Endothelial cell of umbilical vein (primary cell): ENCODE results near the gene SIRT3. TPM values are rescaled to one million over a fixed set of nuclear protein-coding genes. Genes with fewer than 3 reads are reported as not detected.

Source experiments
- BruUV-seq: library from RNA; stranded (reverse); fragments of 400-500 nt; replicated peaks from 2 replicates; lab custom pipeline; 2021; lab: Mats Ljungman, UMichigan
- CTCF ChIA-PET: fragments of 300-600, 350-600 bp; sonication (Branson Sonifier 250); formaldehyde crosslinking; loops from one replicate; lab custom pipeline; 2021; ENCODE audit warnings: antibody characterized with exemption, inconsistent platforms; lab: Charles Lee
- POLR2A ChIA-PET: fragments of 300-600, 350-600 bp; sonication (Branson Sonifier 250); formaldehyde crosslinking; loops from one replicate; lab custom pipeline; 2021; ENCODE audit warnings: antibody characterized with exemption, inconsistent platforms; lab: Charles Lee
- DNase-seq: peaks from one replicate; pipeline ENCODE4 v3.0.0-alpha.2; 2011; ENCODE audit warnings: low read depth, low spot score
- FAIRE-seq: peaks from 2 replicates; lab custom pipeline; 2011; peaks lifted over from hg19 to GRCh38; lab: Jason Lieb, UNC
- H2AFZ ChIP-seq: 2 replicates; pipeline ENCODE4 v1.6.0; 2012; ENCODE audit warnings: low read depth, low read length, control low read depth, inconsistent platforms
- H3K27ac ChIP-seq: 2 replicates; pipeline ENCODE4 v1.5.1; 2011; ENCODE audit warnings: low read depth, mild to moderate bottlenecking, control low read depth, low read length, moderate library complexity; ENCODE audit not compliant: insufficient read depth
- H3K27me3 ChIP-seq, 2 experiments: 2 replicates each; pipeline versions ENCODE4 v1.6.0 to v1.6.1; 2011; ENCODE audit warnings: low read length in 2 of 2, mixed read lengths in 1 of 2; ENCODE audit not compliant: control insufficient read depth in 2 of 2, insufficient read depth in 2 of 2
- H3K36me3 ChIP-seq, 2 experiments: 2 replicates in 1 of 2; 3 replicates in 1 of 2; pipeline ENCODE4 v1.5.1; 2011; ENCODE audit warnings: low read length in 2 of 2, mild to moderate bottlenecking in 1 of 2, moderate library complexity in 1 of 2; ENCODE audit not compliant: control insufficient read depth in 2 of 2, insufficient read depth in 2 of 2; ENCODE audit errors: extremely low read depth in 1 of 2
- H3K4me1 ChIP-seq: 3 replicates; pipeline ENCODE4 v1.5.1; 2011; ENCODE audit warnings: mild to moderate bottlenecking, low read length; ENCODE audit not compliant: control insufficient read depth, insufficient read depth; ENCODE audit errors: extremely low read depth
- H3K4me2 ChIP-seq: 2 replicates; pipeline ENCODE4 v1.6.1; 2011; ENCODE audit warnings: low read length, control low read depth, mixed read lengths; ENCODE audit not compliant: insufficient read depth
- H3K4me3 ChIP-seq, 3 experiments: fragments of 200-600 bp in 1 of 3; sonication (generic), shearing (Covaris generic) in 1 of 3; replicated peaks in 1 of 3; 2 replicates each; pipeline ENCODE4 v1.5.1; 2011 to 2016; ENCODE audit warnings: control low read depth in 3 of 3, low read length in 3 of 3, mild to moderate bottlenecking in 2 of 3, inconsistent platforms in 1 of 3, low read depth in 1 of 3, moderate library complexity in 1 of 3; ENCODE audit not compliant: insufficient read depth in 1 of 3
- H3K79me2 ChIP-seq: 2 replicates; pipeline ENCODE4 v1.6.0; 2012; ENCODE audit warnings: low read length, inconsistent platforms; ENCODE audit not compliant: control insufficient read depth, insufficient read depth
- H3K9ac ChIP-seq: replicated peaks from 2 replicates; pipeline ENCODE3; 2011; ENCODE audit warnings: low read length, control low read depth; ENCODE audit not compliant: insufficient read depth; ENCODE audit errors: extremely low read depth
- H3K9me1 ChIP-seq: replicated peaks from 3 replicates; pipeline ENCODE4 v1.6.0; 2011; ENCODE audit warnings: mild to moderate bottlenecking, low read length; ENCODE audit not compliant: control insufficient read depth, insufficient read depth; ENCODE audit errors: extremely low read depth
- H3K9me3 ChIP-seq: replicated peaks from 2 replicates; pipeline ENCODE4 v1.5.1; 2012; ENCODE audit warnings: low read length, inconsistent platforms; ENCODE audit not compliant: control insufficient read depth, insufficient read depth
- H4K20me1 ChIP-seq: replicated peaks from 2 replicates; pipeline ENCODE3; 2011; ENCODE audit warnings: mild to moderate bottlenecking, low read length; ENCODE audit not compliant: control insufficient read depth, insufficient read depth; ENCODE audit errors: extremely low read depth
- CTCF ChIP-seq, 2 donors: IDR thresholded peaks; 1 replicate in 1 of 2; 2 replicates in 1 of 2; pipeline ENCODE4 v1.5.1; 2011; ENCODE audit warnings: low read length in 2 of 2, mild to moderate bottlenecking in 2 of 2, moderate library complexity in 2 of 2, control low read depth in 1 of 2, inconsistent platforms in 1 of 2, low read depth in 1 of 2; ENCODE audit not compliant: insufficient read depth in 1 of 2; ENCODE audit errors: extremely low read depth in 1 of 2
- EZH2 ChIP-seq: IDR thresholded peaks from 2 replicates; pipeline ENCODE4 v1.6.1; 2012; ENCODE audit warnings: borderline replicate concordance, low read depth, mild to moderate bottlenecking, moderate library complexity, low read length, inconsistent platforms; ENCODE audit not compliant: severe bottlenecking
- FOS ChIP-seq: IDR thresholded peaks from 2 replicates; pipeline ENCODE4 v1.6.1; 2011; ENCODE audit warnings: mild to moderate bottlenecking, low read length, moderate library complexity, borderline replicate concordance; ENCODE audit not compliant: insufficient read depth
- GATA2 ChIP-seq: IDR thresholded peaks from 2 replicates; pipeline ENCODE4 v1.7.0; 2011; ENCODE audit warnings: low read depth, mild to moderate bottlenecking, moderate library complexity, mixed read lengths, low read length; ENCODE audit not compliant: insufficient read length, insufficient read depth
- JUN ChIP-seq: IDR thresholded peaks from 2 replicates; pipeline ENCODE4 v1.6.1; 2011; ENCODE audit warnings: borderline replicate concordance, low read depth; ENCODE audit not compliant: insufficient read length, insufficient read depth
- MAX ChIP-seq: IDR thresholded peaks from 2 replicates; pipeline ENCODE4 v1.6.1; 2011; ENCODE audit not compliant: insufficient read depth, insufficient read length
- MYC ChIP-seq: IDR thresholded peaks from one replicate; pipeline ENCODE4 v1.6.1; 2011; ENCODE audit warnings: mild to moderate bottlenecking, low read depth, low read length
- POLR2A ChIP-seq: IDR thresholded peaks from 2 replicates; pipeline ENCODE4 v1.6.1; 2012; ENCODE audit warnings: low read depth, mild to moderate bottlenecking, control low read depth, low read length
- POLR2AphosphoS5 ChIP-seq: IDR thresholded peaks from 2 replicates; pipeline ENCODE4 v1.6.1; 2012; ENCODE audit warnings: low read depth, mild to moderate bottlenecking, control low read depth, low read length, moderate library complexity; ENCODE audit not compliant: insufficient read depth
- dilution Hi-C: fragments of 300-500 bp; cut with MboI; formaldehyde crosslinking; loops from one replicate; pipeline ENCODE4 v1.15.0; 2019; ENCODE audit warnings: low sequenced_read_pairs; ENCODE audit not compliant: extremely low pct_ligation_motif_present
- intact Hi-C: fragments of 100-400 bp; cut with micrococcal nuclease; formaldehyde crosslinking; loops from one replicate; pipeline ENCODE4 v1.10.0; 2022
- polyA plus RNA-seq, 4 experiments: library from polyadenylated mRNA; depleted of rRNA in 3 of 4; stranded (reverse) in 3 of 4; unstranded in 1 of 4; fragments of >200 nt; gene quantifications; 2 replicates each; pipeline versions ENCODE4 v1.2.1 to v1.2.3, GENCODE V29; 2011 to 2012; ENCODE audit warnings: missing spikeins in 1 of 4
- total RNA-seq: library from RNA; stranded (reverse); gene quantifications from 2 replicates; pipeline ENCODE4 v1.2.3, GENCODE V29; 2021

SIRT3 gene
- total and polyA plus RNA-seq, 2 donors (not counting 3 experiments of a cell fraction or from before 2014, with no cell fraction given), result 12.0 to 18.3 TPM

DNA sequence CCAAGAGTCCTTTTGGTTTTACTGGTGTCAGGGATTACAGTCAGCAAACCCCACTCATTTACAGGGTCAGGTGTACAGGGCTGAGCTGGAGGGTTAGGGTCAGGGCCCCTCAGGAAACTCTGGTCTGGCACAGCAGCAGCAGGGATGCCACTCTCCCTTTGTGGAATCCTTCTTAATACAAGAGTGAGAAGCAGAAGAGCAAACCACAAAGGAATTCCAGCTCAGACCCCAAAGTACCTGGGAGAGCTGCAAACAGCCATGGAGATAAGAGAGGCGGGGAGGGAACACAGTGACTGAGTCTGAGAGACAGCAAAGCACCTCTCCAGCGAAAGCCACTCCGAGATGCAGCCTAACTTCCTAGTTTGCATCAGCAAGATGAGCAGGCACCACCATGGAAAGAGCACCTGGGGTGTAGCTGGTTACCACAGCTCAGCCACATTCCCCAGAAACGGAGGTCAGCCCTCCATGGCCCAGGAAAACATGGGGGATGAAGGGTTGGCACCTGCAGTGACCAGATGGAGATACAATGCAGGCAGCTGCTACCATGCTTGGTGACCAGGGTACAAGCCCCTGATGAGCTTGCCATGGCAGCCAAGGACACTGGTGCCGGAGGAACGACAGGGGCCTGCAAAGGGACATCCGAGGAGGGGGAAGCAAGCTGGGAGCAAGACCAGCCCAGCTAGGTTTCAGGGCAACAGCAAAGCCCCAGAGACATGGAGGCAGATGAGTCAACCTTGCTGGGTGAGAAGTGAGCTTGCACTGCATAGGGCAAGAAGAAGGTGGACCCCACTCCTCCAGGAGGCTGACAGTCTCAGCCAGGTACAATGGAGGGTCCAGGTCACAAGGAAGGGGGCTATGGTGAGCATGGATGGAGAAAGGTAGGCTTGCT is 32.8 kb downstream of the SIRT3 start:
- FAIRE-seq (no peak), DNase-seq (no peak)
- Histone ChIP-seq H3K27ac (no peak overlapping the region), H3K9me1 (no peaks in the 10 kb centered on the region), H3K36me3 (peaks cover 0 to 18% of the 10 kb centered on the region in 2 experiments), H3K27me3 (no peaks in the 10 kb centered on the region), H4K20me1 (no peaks in the 10 kb centered on the region), H3K4me3 (no peak overlapping the region), H3K4me1 (peaks cover 7% of the 10 kb centered on the region), H3K4me2 (no peak overlapping the region), H3K9me3 (no peaks in the 10 kb centered on the region), H3K9ac (no peak overlapping the region), H2AFZ (no peak overlapping the region), H3K79me2 (peaks cover 20% of the 10 kb centered on the region)
- CTCF ChIA-PET, result no interaction called here
- TF ChIP-seq POLR2AphosphoS5, result no peak
- TF ChIP-seq POLR2A, result no peak
- no peak for TF ChIP-seq EZH2
- TF ChIP-seq JUN, result no peak
- no peak for TF ChIP-seq MYC
- no peak for TF ChIP-seq MAX
- no peak for TF ChIP-seq GATA2
- no peak for TF ChIP-seq FOS
- no peak for TF ChIP-seq CTCF (IDR thresholded peaks at IDR 0.05; ENCODE audit: extremely low read depth in 1 of 2, insufficient read depth in 1 of 2, low read depth in 1 of 2, low read length in 2 of 2)
- intact Hi-C loops (no loop called here), dilution Hi-C loops (no loop called here)
- BruUV-seq, result no TSS peak
- POLR2A ChIA-PET, result no interaction called here
